A673 (cell line): ENCODE measurements around the gene SND1. TPM values are rescaled to one million over a fixed set of nuclear protein-coding genes. Genes with fewer than 3 reads are reported as not detected.
A peak's percentile ranks its signal among the peaks of the same experiment; 100 is the strongest.

Source experiments
- BruUV-seq: library from RNA; stranded (reverse); fragments of 400-500 nt; replicated peaks from 2 replicates; lab custom pipeline; 2021; lab: Mats Ljungman, UMichigan
- CTCF ChIA-PET: fragments of 300-600 bp; sonication (Branson Sonifier 250); formaldehyde crosslinking; loops from one replicate; lab custom pipeline; 2022; ENCODE audit warnings: antibody characterized with exemption; lab: Charles Lee
- POLR2A ChIA-PET: fragments of 300-600 bp; sonication (Branson Sonifier 250); formaldehyde crosslinking; loops from one replicate; lab custom pipeline; 2022; ENCODE audit warnings: antibody characterized with exemption; ENCODE audit not compliant: low non-redundant PET; lab: Charles Lee
- DNase-seq: peaks from one replicate; pipeline ENCODE4 v3.0.0-alpha.2; 2015; ENCODE audit warnings: low spot score
- H3K27ac ChIP-seq: fragments of 200-600 bp; sonication (generic); 2 replicates; pipeline ENCODE4 v1.5.1; 2016; ENCODE audit warnings: mixed run types, low read depth, mild to moderate bottlenecking, mixed read lengths, antibody characterized with exemption, low read length; ENCODE audit not compliant: poor library complexity, severe bottlenecking
- H3K27me3 ChIP-seq: fragments of 200-600 bp; sonication (generic); replicated peaks from 2 replicates; pipeline ENCODE4 v1.6.1; 2017; ENCODE audit warnings: mixed run types, low read depth, mild to moderate bottlenecking, mixed read lengths, antibody characterized with exemption, low read length; ENCODE audit not compliant: insufficient read depth, poor library complexity
- H3K36me3 ChIP-seq: fragments of 200-600 bp; sonication (generic); 2 replicates; pipeline ENCODE4 v1.6.1; 2016; ENCODE audit warnings: mixed run types, mild to moderate bottlenecking, mixed read lengths, antibody characterized with exemption, low read length; ENCODE audit not compliant: insufficient read depth, poor library complexity, severe bottlenecking
- H3K4me1 ChIP-seq: fragments of 200-600 bp; sonication (generic); 2 replicates; pipeline ENCODE4 v1.6.1; 2017; ENCODE audit warnings: mixed run types, mild to moderate bottlenecking, mixed read lengths, antibody characterized with exemption, low read length; ENCODE audit not compliant: insufficient read depth, poor library complexity, severe bottlenecking
- H3K4me3 ChIP-seq: fragments of 200-600 bp; sonication (generic); 2 replicates; pipeline ENCODE4 v1.5.1; 2016; ENCODE audit warnings: low read depth, mixed run types, mild to moderate bottlenecking, mixed read lengths, low read length; ENCODE audit not compliant: poor library complexity, severe bottlenecking
- H3K9me3 ChIP-seq: fragments of 200-600 bp; sonication (generic); 2 replicates; pipeline ENCODE4 v1.6.1; 2016; ENCODE audit warnings: mixed run types, low read depth, mild to moderate bottlenecking, mixed read lengths, antibody characterized with exemption, low read length; ENCODE audit not compliant: poor library complexity, severe bottlenecking
- EZH2 ChIP-seq: fragments of 200-600 bp; sonication (generic); IDR thresholded peaks from 2 replicates; pipeline ENCODE4 v1.6.1; 2017; ENCODE audit warnings: borderline replicate concordance, low read depth, mild to moderate bottlenecking, mixed read lengths, antibody characterized with exemption, low read length; ENCODE audit not compliant: poor library complexity, severe bottlenecking
- intact Hi-C: fragments of 100-400 bp; cut with micrococcal nuclease; formaldehyde crosslinking; loops from one replicate; pipeline ENCODE4 v1.10.0; 2022; ENCODE audit not compliant: unreplicated experiment
- total RNA-seq: library from RNA; stranded (reverse); gene quantifications from 2 replicates; pipeline ENCODE4 v1.2.3, GENCODE V29; 2021
- TF ChIP-seq, protein P1 (sequence below): fragments of 300-800, 200-600 bp; sonication (generic); conservative IDR thresholded peaks from 2 replicates; pipeline ENCODE4 v1.5.1; 2017; ENCODE audit warnings: low read depth, mild to moderate bottlenecking, antibody characterized with exemption, low read length, moderate library complexity, mixed read lengths

SND1 gene
- total RNA-seq, 1 experiment from 2014 or later = 177 TPM

DNA sequence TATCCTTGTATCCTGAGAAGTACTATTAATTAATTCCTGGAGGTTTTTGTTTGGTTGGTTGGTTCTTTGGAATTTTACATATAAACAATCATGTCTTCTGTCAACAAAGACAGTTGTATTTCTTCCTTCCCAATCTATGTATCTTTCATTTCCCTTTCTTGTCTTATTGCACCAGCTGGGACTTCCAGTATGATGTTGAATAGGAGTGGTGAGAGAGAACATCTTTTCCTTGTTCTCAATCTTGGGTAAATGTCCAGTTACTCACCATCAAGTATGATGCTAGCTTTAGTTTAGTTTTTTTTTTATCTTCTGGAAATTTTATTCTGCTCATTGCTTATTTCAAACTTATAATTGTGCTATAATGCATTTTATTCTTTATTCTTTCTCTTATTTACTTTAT is 26.7 kb upstream of the SND1 start:
- ChIA-PET CTCF (no interaction called here), POLR2A (no interaction called here)
- H3K27me3 ChIP-seq = peaks cover 47% of the 10 kb centered on the region
- no peak overlapping the region for H3K4me3 ChIP-seq
- no peak for DNase-seq
- H3K9me3 ChIP-seq = no peaks in the 10 kb centered on the region
- intact Hi-C loops = no loop called here
- BruUV-seq = no TSS peak
- no peaks in the 10 kb centered on the region for H3K36me3 ChIP-seq
- no peak for TF ChIP-seq EZH2
- TF ChIP-seq, protein P1, sequence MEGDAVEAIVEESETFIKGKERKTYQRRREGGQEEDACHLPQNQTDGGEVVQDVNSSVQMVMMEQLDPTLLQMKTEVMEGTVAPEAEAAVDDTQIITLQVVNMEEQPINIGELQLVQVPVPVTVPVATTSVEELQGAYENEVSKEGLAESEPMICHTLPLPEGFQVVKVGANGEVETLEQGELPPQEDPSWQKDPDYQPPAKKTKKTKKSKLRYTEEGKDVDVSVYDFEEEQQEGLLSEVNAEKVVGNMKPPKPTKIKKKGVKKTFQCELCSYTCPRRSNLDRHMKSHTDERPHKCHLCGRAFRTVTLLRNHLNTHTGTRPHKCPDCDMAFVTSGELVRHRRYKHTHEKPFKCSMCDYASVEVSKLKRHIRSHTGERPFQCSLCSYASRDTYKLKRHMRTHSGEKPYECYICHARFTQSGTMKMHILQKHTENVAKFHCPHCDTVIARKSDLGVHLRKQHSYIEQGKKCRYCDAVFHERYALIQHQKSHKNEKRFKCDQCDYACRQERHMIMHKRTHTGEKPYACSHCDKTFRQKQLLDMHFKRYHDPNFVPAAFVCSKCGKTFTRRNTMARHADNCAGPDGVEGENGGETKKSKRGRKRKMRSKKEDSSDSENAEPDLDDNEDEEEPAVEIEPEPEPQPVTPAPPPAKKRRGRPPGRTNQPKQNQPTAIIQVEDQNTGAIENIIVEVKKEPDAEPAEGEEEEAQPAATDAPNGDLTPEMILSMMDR = no peak
- no peak overlapping the region for H3K27ac ChIP-seq
- H3K4me1 ChIP-seq = no peaks in the 10 kb centered on the region

DNA sequence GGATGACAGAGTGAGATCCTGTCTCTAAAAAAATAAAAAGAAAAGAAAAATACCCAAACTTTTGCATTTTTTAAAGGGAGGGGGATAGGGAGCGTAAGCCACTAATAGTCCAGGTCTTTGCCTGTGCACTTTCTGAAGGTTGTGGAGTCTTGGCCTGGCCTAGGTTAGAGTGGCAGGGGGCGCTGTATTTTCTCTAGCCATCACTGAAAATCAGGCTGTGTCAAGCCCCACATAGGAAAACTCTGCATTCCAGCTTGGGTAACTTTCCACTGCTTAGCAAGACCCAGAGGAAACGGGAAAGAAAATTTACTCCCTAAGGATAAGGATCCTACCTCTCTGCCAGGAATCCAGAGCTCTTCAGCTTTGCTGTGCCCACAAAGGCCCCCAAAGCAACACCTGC is 23.5 kb upstream of the SND1 start:
- CTCF ChIA-PET = no interaction called here
- POLR2A ChIA-PET = no interaction called here
- no peak for DNase-seq
- H3K36me3 ChIP-seq = no peaks in the 10 kb centered on the region
- peaks cover 16% of the 10 kb centered on the region for H3K27me3 ChIP-seq
- TF ChIP-seq, protein P1 = peak; percentile 27; the same call in 1 of the 2 replicates
- TF ChIP-seq EZH2 = no peak
- BruUV-seq = no TSS peak
- no peak overlapping the region for H3K4me3 ChIP-seq
- H3K27ac ChIP-seq = no peak overlapping the region
- intact Hi-C loops = no loop called here
- H3K4me1 ChIP-seq = no peaks in the 10 kb centered on the region
- H3K9me3 ChIP-seq = no peaks in the 10 kb centered on the region

DNA sequence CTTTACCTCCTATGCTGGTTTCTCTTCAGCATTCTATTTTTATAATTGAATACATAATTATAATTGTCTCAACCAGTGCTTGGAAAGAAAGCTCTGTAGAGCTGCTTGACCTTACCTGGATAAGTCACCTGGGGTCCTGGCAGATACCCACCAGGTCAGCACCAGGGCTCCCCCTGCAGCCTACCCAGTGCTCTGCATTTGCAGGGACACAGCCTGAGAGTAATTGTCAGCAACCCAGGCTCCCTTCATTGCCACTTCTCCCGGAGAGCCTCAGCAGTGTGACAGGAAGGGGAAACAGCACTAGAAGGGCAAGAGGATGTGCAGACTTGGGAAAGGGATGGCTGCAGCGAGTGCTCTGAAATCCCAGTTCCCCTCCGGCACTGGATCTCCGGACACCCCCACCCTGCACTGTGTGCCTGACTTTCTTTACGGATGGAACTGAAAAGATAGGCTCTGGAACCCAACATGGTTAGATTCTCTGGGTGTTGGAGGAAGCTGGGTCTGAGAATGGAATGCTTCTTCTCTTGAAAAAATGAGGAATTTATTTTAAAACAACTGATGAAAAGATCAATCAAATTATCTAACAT is 22.6 kb upstream of the SND1 start:
- intact Hi-C loops = no loop called here
- TF ChIP-seq, protein P1 = peak; percentile 68
- TF ChIP-seq EZH2 = no peak
- H3K27me3 ChIP-seq = peaks cover 10% of the 10 kb centered on the region
- no TSS peak for BruUV-seq
- no peak overlapping the region for H3K27ac ChIP-seq
- no peak for DNase-seq
- H3K4me1 ChIP-seq = no peaks in the 10 kb centered on the region
- H3K4me3 ChIP-seq = no peak overlapping the region
- ChIA-PET CTCF (no interaction called here), POLR2A (no interaction called here)
- no peaks in the 10 kb centered on the region for H3K36me3 ChIP-seq
- no peaks in the 10 kb centered on the region for H3K9me3 ChIP-seq
